Spleen (tissue), 11 donors: ENCODE measurements around the gene SPNS1. TPM values are rescaled to one million over a fixed set of nuclear protein-coding genes. Genes with fewer than 3 reads are reported as not detected.
A peak's percentile ranks its signal among the peaks of the same experiment; 100 is the strongest.

Source experiments
- DNase-seq: peaks from one replicate; pipeline ENCODE4 v3.0.0-alpha.2; 2020
- H3K27ac ChIP-seq, 8 donors: fragments of 200-600 bp; sonication (generic) in 7 of 8; 1 replicate in 4 of 8; 2 replicates in 4 of 8; pipeline versions ENCODE4 v1.5.0 to v1.8.0; 2016 to 2021; ENCODE audit warnings: inconsistent platforms in 4 of 8, mild to moderate bottlenecking in 4 of 8, moderate library complexity in 1 of 8
- H3K27me3 ChIP-seq, 7 donors: fragments of 200-600 bp; sonication (generic) in 6 of 7; replicated peaks in 1 of 7; 1 replicate in 4 of 7; 2 replicates in 3 of 7; pipeline versions ENCODE4 v1.5.0 to v1.8.0; 2016 to 2021; ENCODE audit warnings: inconsistent platforms in 3 of 7, mild to moderate bottlenecking in 1 of 7
- H3K36me3 ChIP-seq, 6 donors: fragments of 200-600 bp; sonication (generic) in 5 of 6; 1 replicate in 4 of 6; 2 replicates in 2 of 6; pipeline versions ENCODE4 v1.5.0 to v1.8.0; 2016 to 2021; ENCODE audit warnings: inconsistent platforms in 2 of 6
- H3K4me1 ChIP-seq, 6 donors: fragments of 200-600 bp; sonication (generic) in 5 of 6; 1 replicate in 3 of 6; 2 replicates in 3 of 6; pipeline versions ENCODE4 v1.5.0 to v1.8.0; 2016 to 2021; ENCODE audit warnings: inconsistent platforms in 3 of 6
- H3K4me3 ChIP-seq, 8 donors: fragments of 200-600 bp; sonication (generic) in 7 of 8; 1 replicate in 4 of 8; 2 replicates in 4 of 8; pipeline versions ENCODE4 v1.5.0 to v1.8.0; 2016 to 2021; ENCODE audit warnings: inconsistent platforms in 4 of 8, mild to moderate bottlenecking in 4 of 8, moderate library complexity in 2 of 8
- H3K9me3 ChIP-seq, 8 donors: fragments of 200-600 bp; sonication (generic) in 7 of 8; 1 replicate in 4 of 8; 2 replicates in 4 of 8; pipeline versions ENCODE4 v1.5.0 to v1.8.0; 2016 to 2021; ENCODE audit warnings: inconsistent platforms in 4 of 8
- CTCF ChIP-seq, 11 experiments: fragments of 200-600 bp in 7 of 11; fragments of 450-650 bp in 4 of 11; sonication (generic) in 4 of 11; IDR thresholded peaks in 8 of 11; conservative IDR thresholded peaks in 3 of 11; 1 replicate in 7 of 11; 2 replicates in 4 of 11; pipeline versions ENCODE4 v1.4.0 to v1.8.0; 2016 to 2021; ENCODE audit warnings: antibody characterized with exemption in 11 of 11, inconsistent platforms in 4 of 11, mild to moderate bottlenecking in 1 of 11
- POLR2A ChIP-seq, 3 donors: fragments of 450-650 bp; IDR thresholded peaks; one replicate each; pipeline ENCODE4 v1.5.1; 2017; ENCODE audit warnings: antibody characterized with exemption in 3 of 3, mild to moderate bottlenecking in 1 of 3
- POLR2AphosphoS5 ChIP-seq, 3 donors: sonication (generic); formaldehyde crosslinking; IDR thresholded peaks; one replicate each; pipeline ENCODE4 v1.5.1; 2017; ENCODE audit warnings: antibody characterized with exemption in 3 of 3
- WGBS, 5 donors: extraction: QIAGEN DNeasy Blood & Tissue Kit in 3 of 5; methylation state at CpG; one replicate each; pipeline versions ENCODE4 v1.1.5 to v1.1.7; 2013 to 2018; 5-methylcytosine and 5-hydroxymethylcytosine counted together
- intact Hi-C: fragments of 100-400 bp; cut with DNase I; formaldehyde crosslinking; loops from one replicate; pipeline ENCODE4 v1.15.0; 2023; ENCODE audit warnings: low total_unique reads
- polyA plus RNA-seq, 3 donors: library from polyadenylated mRNA; stranded (reverse); fragments of 200-250 nt; gene quantifications; one replicate each; pipeline ENCODE4 v1.2.1, GENCODE V29; 2013
- total RNA-seq, 7 donors: library from RNA; depleted of rRNA in 3 of 7; stranded (reverse); fragments of >200 nt in 3 of 7; fragmentation: NEBNext Ultra II Directional in 4 of 7; extraction: Animal tissue kit (Norgen Biotek cat#: 25700) in 4 of 7; gene quantifications; one replicate each; pipeline versions ENCODE4 v1.1.0 to v1.2.1, GENCODE V29; 2016 to 2021
- donor health status: healthy with polysubstance abuse.
- donor health status: DM: no; HTN: no; CAD: no; lungs with moderate emphysema.
- donor health status: DM: no; HTN: no; CAD: no.
- donor health status: Bipolar disorder and iron deficiency.
- donor health status: healthy.
- donor health status: DM: no; HTN: no; CAD: no.
- donor health status: DM: yes; HTN: yes; CAD: no.

SPNS1 gene
- total and polyA plus RNA-seq, 10 donors = 26.9 to 91.4 (median 30.9) TPM

DNA sequence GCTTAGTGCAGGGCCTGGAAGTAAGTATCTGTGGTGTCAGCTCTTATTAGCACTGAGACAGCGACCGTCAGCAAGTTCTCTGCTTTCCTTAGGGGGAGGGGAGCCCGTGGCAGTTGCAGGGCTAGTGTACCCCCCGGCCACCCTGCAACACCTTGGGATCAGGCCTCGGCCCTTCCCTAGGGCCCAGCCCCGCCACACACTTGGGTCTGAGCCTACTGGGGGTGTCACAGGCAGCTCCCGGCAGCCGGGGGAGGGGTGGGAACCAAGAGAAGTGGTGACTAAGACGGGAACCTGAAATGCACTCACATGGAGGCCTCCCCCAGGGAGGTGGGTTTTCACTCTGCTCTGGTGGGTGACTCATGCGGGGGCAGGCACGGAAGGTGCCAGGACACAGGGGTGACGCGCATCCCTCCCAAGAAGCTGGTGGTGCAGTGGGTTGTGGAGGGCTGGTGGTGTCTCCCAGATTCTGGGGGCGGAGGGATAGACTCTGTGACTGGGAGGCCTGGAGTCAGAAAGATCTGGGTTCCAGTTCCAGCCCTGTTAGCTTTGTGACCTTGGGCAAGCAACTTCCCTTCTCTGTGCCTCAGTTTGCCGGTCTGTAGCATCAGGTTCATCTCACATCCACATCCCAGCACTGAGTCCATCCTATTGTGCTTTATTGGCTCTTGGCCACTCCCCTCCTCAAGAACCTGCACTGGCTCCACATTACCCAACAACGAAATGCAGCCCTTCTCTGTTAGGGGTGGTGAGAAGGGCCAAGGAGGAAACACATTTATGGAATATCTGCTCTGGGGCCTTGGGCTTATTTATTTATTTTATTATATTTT, 54.8 kb downstream of the SPNS1 start:
- intact Hi-C loops = no loop called here
- peak; percentile 76 for DNase-seq
- TF ChIP-seq POLR2AphosphoS5 (IDR thresholded peaks at IDR 0.05) (peak in 1 of 3 donors; percentile 42), CTCF (IDR thresholded peaks at IDR 0.05 in 8 of 11, conservative IDR thresholded peaks at IDR 0.05 in 3 of 11) (no peak)
- Histone ChIP-seq H3K9me3 (no peaks in the 10 kb centered on the region), H3K4me1 (peaks cover 0 to 6% (median 0%) of the 10 kb centered on the region in 6 donors), H3K27me3 (peaks cover 0 to 26% (median 0%) of the 10 kb centered on the region in 7 donors), H3K4me3 (no peak overlapping the region), H3K36me3 (no peaks in the 10 kb centered on the region), H3K27ac (peak overlapping the region in 2 of 8 donors; percentile 34 to 49)
- 39 to 66% (median 46%) methylated on average over 13 to 16 of the region's 16 CpGs for WGBS, 5 donors

DNA sequence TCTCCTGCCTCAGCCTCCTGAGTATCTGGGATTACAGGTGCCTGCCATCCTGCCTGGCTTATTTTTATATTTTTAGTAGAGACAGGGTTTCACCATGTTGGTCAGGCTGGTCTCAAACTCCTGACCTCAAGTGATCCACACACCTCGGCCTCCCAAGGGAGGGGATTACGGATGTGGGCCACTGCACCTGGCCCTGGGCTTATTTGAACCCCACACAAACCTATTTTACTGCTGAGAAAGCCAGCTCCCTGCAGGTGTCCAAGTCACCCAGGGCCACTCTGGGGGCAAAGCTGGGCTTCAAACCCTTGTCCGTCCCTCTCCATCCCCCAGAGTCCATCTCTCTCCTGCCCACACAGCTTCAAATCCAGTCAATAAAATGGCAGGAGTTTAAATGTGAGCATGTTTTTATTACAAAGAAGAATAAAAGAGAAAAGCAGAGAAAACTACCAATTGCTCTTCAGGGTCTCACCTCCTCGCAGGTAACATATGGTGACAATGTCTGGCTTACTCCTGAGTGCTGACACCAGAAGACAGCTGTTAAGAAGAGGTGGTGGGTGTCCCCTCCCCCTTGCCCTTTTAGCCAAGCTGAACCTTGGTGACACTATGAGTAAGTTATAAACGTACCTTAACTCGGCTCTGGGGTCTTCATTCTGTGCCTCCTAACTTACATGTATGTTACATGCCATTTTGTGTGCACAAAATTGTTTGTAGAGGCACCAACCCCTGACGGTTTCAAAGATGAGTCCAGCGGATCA, 55.7 kb downstream of the SPNS1 start:
- no peak overlapping the region for H3K27ac ChIP-seq
- no peak for TF ChIP-seq CTCF (IDR thresholded peaks at IDR 0.05 in 8 of 11, conservative IDR thresholded peaks at IDR 0.05 in 3 of 11)
- TF ChIP-seq POLR2AphosphoS5 (IDR thresholded peaks at IDR 0.05) = no peak
- TF ChIP-seq POLR2A (IDR thresholded peaks at IDR 0.05) = no peak
- 75 to 85% (median 80%) methylated on average over 8 of the region's 8 CpGs for WGBS, 5 donors
- no peaks in the 10 kb centered on the region for H3K9me3 ChIP-seq
- no peaks in the 10 kb centered on the region for H3K36me3 ChIP-seq
- no peak for DNase-seq
- intact Hi-C loops = no loop called here
- H3K27me3 ChIP-seq = peaks cover 0 to 18% (median 0%) of the 10 kb centered on the region in 7 donors
- H3K4me1 ChIP-seq = peaks cover 0 to 6% (median 0%) of the 10 kb centered on the region in 6 donors
- H3K4me3 ChIP-seq = no peak overlapping the region

Other genes starting within 250 kb of the SPNS1 start
- 10 to 100 TPM in 3 of 7 donors, 1 to 10 TPM in 4; 3.4 to 17.0 (median 8.9) TPM for gene NPIPB9, start 223.0 kb upstream of the SPNS1 start, total RNA-seq
- under 1 TPM; 0.59 to 0.90 (median 0.78) TPM for gene NPIPB9, start 223.0 kb upstream of the SPNS1 start, polyA plus RNA-seq
- 100 to 1,000 TPM; 113 to 179 (median 161) TPM for gene ATXN2L, start 151.8 kb upstream of the SPNS1 start, total RNA-seq
- 10 to 100 TPM; 43.8 to 85.8 (median 61.9) TPM for gene ATXN2L, start 151.8 kb upstream of the SPNS1 start, polyA plus RNA-seq
- gene TUFM, start 128.4 kb upstream of the SPNS1 start, total RNA-seq = 100 to 1,000 TPM in 5 of 7 donors, 10 to 100 TPM in 2; 76.3 to 136 (median 103) TPM
- 100 to 1,000 TPM; 182 to 194 (median 190) TPM for gene TUFM, start 128.4 kb upstream of the SPNS1 start, polyA plus RNA-seq
- gene SH2B1, start 110.9 kb upstream of the SPNS1 start, total RNA-seq = 10 to 100 TPM; 25.9 to 70.7 (median 60.7) TPM
- gene SH2B1, start 110.9 kb upstream of the SPNS1 start, polyA plus RNA-seq = 10 to 100 TPM; 28.1 to 60.8 (median 42.7) TPM
- gene ATP2A1, start 96.3 kb upstream of the SPNS1 start, total RNA-seq = 1 to 10 TPM in 2 of 7 donors, under 1 TPM in 3, not detected in 2; 0.26 to 1.5 (median 0.82) TPM
- under 1 TPM; 0.33 to 0.46 (median 0.42) TPM for gene ATP2A1, start 96.3 kb upstream of the SPNS1 start, polyA plus RNA-seq
- 10 to 100 TPM; 43.1 to 82.5 (median 51.0) TPM for gene RABEP2, start 49.5 kb upstream of the SPNS1 start, total RNA-seq
- 10 to 100 TPM; 40.8 to 90.0 (median 64.5) TPM for gene RABEP2, start 49.5 kb upstream of the SPNS1 start, polyA plus RNA-seq
- 100 to 1,000 TPM in 3 of 7 donors, 10 to 100 TPM in 4; 77.0 to 120 (median 98.0) TPM for gene CD19, start 42.8 kb upstream of the SPNS1 start, total RNA-seq
- gene CD19, start 42.8 kb upstream of the SPNS1 start, polyA plus RNA-seq = 100 to 1,000 TPM; 202 to 312 (median 278) TPM
- 10 to 100 TPM; 44.3 to 63.5 (median 54.5) TPM for gene NFATC2IP, start 23.8 kb upstream of the SPNS1 start, total RNA-seq
- 10 to 100 TPM; 21.1 to 34.0 (median 26.6) TPM for gene NFATC2IP, start 23.8 kb upstream of the SPNS1 start, polyA plus RNA-seq
- 10 to 100 TPM; 28.6 to 38.9 (median 32.2) TPM for gene LAT, start 10.3 kb downstream of the SPNS1 start, total RNA-seq
- 10 to 100 TPM; 32.1 to 54.2 (median 48.8) TPM for gene LAT, start 10.3 kb downstream of the SPNS1 start, polyA plus RNA-seq